A673 (cell line): ENCODE measurements around the gene SAP25. TPM values are rescaled to one million over a fixed set of nuclear protein-coding genes. Genes with fewer than 3 reads are reported as not detected.

Source experiments
- BruUV-seq: library from RNA; stranded (reverse); fragments of 400-500 nt; replicated peaks from 2 replicates; lab custom pipeline; 2021; lab: Mats Ljungman, UMichigan
- CTCF ChIA-PET: fragments of 300-600 bp; sonication (Branson Sonifier 250); formaldehyde crosslinking; loops from one replicate; lab custom pipeline; 2022; ENCODE audit warnings: antibody characterized with exemption; lab: Charles Lee
- POLR2A ChIA-PET: fragments of 300-600 bp; sonication (Branson Sonifier 250); formaldehyde crosslinking; loops from one replicate; lab custom pipeline; 2022; ENCODE audit warnings: antibody characterized with exemption; ENCODE audit not compliant: low non-redundant PET; lab: Charles Lee
- DNase-seq: peaks from one replicate; pipeline ENCODE4 v3.0.0-alpha.2; 2015; ENCODE audit warnings: low spot score
- H3K27ac ChIP-seq: fragments of 200-600 bp; sonication (generic); 2 replicates; pipeline ENCODE4 v1.5.1; 2016; ENCODE audit warnings: mixed run types, low read depth, mild to moderate bottlenecking, mixed read lengths, antibody characterized with exemption, low read length; ENCODE audit not compliant: poor library complexity, severe bottlenecking
- H3K27me3 ChIP-seq: fragments of 200-600 bp; sonication (generic); replicated peaks from 2 replicates; pipeline ENCODE4 v1.6.1; 2017; ENCODE audit warnings: mixed run types, low read depth, mild to moderate bottlenecking, mixed read lengths, antibody characterized with exemption, low read length; ENCODE audit not compliant: insufficient read depth, poor library complexity
- H3K36me3 ChIP-seq: fragments of 200-600 bp; sonication (generic); 2 replicates; pipeline ENCODE4 v1.6.1; 2016; ENCODE audit warnings: mixed run types, mild to moderate bottlenecking, mixed read lengths, antibody characterized with exemption, low read length; ENCODE audit not compliant: insufficient read depth, poor library complexity, severe bottlenecking
- H3K4me1 ChIP-seq: fragments of 200-600 bp; sonication (generic); 2 replicates; pipeline ENCODE4 v1.6.1; 2017; ENCODE audit warnings: mixed run types, mild to moderate bottlenecking, mixed read lengths, antibody characterized with exemption, low read length; ENCODE audit not compliant: insufficient read depth, poor library complexity, severe bottlenecking
- H3K4me3 ChIP-seq: fragments of 200-600 bp; sonication (generic); 2 replicates; pipeline ENCODE4 v1.5.1; 2016; ENCODE audit warnings: low read depth, mixed run types, mild to moderate bottlenecking, mixed read lengths, low read length; ENCODE audit not compliant: poor library complexity, severe bottlenecking
- H3K9me3 ChIP-seq: fragments of 200-600 bp; sonication (generic); 2 replicates; pipeline ENCODE4 v1.6.1; 2016; ENCODE audit warnings: mixed run types, low read depth, mild to moderate bottlenecking, mixed read lengths, antibody characterized with exemption, low read length; ENCODE audit not compliant: poor library complexity, severe bottlenecking
- CTCF ChIP-seq: fragments of 300-800, 200-600 bp; sonication (generic); conservative IDR thresholded peaks from 2 replicates; pipeline ENCODE4 v1.5.1; 2017; ENCODE audit warnings: low read depth, mild to moderate bottlenecking, antibody characterized with exemption, low read length, moderate library complexity, mixed read lengths
- EZH2 ChIP-seq: fragments of 200-600 bp; sonication (generic); IDR thresholded peaks from 2 replicates; pipeline ENCODE4 v1.6.1; 2017; ENCODE audit warnings: borderline replicate concordance, low read depth, mild to moderate bottlenecking, mixed read lengths, antibody characterized with exemption, low read length; ENCODE audit not compliant: poor library complexity, severe bottlenecking
- intact Hi-C: fragments of 100-400 bp; cut with micrococcal nuclease; formaldehyde crosslinking; loops from one replicate; pipeline ENCODE4 v1.10.0; 2022; ENCODE audit not compliant: unreplicated experiment
- total RNA-seq: library from RNA; stranded (reverse); gene quantifications from 2 replicates; pipeline ENCODE4 v1.2.3, GENCODE V29; 2021

Gene SAP25
- total RNA-seq, 1 experiment from 2014 or later: 1.7 TPM

DNA sequence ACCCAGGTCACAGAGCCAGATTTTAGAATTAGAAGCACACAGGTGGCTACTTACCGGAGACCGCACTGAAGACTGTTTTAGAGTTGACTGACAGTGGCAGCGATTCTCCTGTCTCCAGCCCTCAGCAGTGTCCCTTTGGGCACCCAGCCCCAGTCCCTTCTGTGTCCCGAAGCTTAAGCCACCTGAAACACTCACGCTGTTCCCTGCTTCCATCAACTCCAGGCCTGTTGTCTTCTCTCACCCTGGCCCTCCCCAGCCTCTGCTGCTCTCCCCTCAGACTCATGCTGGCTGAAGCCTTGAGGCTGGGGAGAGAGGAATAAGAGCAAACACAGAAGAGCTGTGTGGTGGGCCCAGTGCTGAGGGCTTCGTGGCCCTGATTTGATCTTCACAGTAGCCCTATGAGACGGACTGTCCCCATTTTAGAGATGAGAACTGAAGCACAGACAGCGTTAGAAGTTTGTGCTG, 10.6 kb downstream of the SAP25 start:
- POLR2A ChIA-PET: no interaction called here

GRCh38 chr7:100562195-100563099, 11.3 kb downstream of the SAP25 start:
- DNase-seq: no peak
- POLR2A ChIA-PET: no interaction called here
- intact Hi-C loops: loop anchor here (5.0 kb wide), 1 partner anchor 130 kb away; the partner anchor contains the start of gene GIGYF1
- Histone ChIP-seq H3K4me1 (no peaks in the 10 kb centered on the region), H3K36me3 (no peaks in the 10 kb centered on the region), H3K4me3 (no peak overlapping the region), H3K27ac (no peak overlapping the region), H3K27me3 (no peaks in the 10 kb centered on the region), H3K9me3 (no peaks in the 10 kb centered on the region)
- BruUV-seq: no TSS peak
- CTCF ChIA-PET: interaction anchor here (0.6 kb wide), 1 partner anchor 51 kb away, joined by 4 read pairs; no protein-coding TSS in a partner anchor
- TF ChIP-seq EZH2 (no peak), CTCF (no peak)

More for the DNA sequence above, 10.6 kb downstream of the SAP25 start:
- CTCF ChIA-PET: interaction anchor here (0.6 to 1.5 kb wide), 2 partner anchors 51 to 97 kb away, joined by 3 to 4 read pairs; no protein-coding TSS in a partner anchor
- TF ChIP-seq CTCF (no peak), EZH2 (no peak)
- no peaks in the 10 kb centered on the region for H3K4me1 ChIP-seq
- H3K4me3 ChIP-seq: no peak overlapping the region
- intact Hi-C loops: loop anchor here (5.0 kb wide), 1 partner anchor 129 kb away; the partner anchor contains the start of gene GIGYF1
- H3K27me3 ChIP-seq: no peaks in the 10 kb centered on the region
- no peak overlapping the region for H3K27ac ChIP-seq
- H3K9me3 ChIP-seq: no peaks in the 10 kb centered on the region
- no peaks in the 10 kb centered on the region for H3K36me3 ChIP-seq
- no peak for DNase-seq
- BruUV-seq: no TSS peak

DNA sequence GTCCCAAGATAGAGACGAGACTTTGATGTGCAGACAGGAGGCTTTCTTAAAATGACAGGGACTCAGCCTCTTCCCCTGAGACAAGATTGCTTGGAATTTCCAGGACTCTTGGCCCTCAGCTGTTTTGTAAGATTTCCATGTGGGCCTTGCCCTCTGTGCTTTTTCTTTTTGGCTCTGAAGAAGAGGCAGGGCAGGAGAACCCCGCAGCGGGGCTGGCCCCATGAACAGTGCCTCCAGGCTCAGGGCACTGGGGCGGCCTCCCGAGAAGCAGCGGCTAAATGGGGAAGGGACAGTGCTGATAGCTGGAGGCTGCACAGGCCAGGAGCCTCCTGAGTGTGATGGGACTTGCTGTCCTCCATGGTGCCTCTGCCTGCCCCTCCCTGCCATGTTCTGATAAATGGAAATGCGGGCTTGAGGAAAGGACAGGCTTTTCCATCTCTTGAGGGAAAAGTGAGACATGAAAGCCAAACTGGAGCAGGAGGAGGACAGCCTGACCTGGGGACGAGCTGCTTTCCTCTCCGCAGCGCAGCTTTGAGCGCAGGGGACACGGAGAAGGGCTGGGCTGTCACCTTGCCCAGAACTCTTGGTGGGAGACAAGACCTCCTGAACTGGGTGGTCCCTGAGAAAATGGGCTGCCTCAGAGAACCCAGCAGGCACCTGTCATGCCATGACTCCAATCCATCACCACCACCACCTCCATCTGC, 12.1 kb downstream of the SAP25 start:
- TF ChIP-seq CTCF (no peak), EZH2 (no peak)
- POLR2A ChIA-PET: no interaction called here
- no peak overlapping the region for H3K27ac ChIP-seq
- H3K27me3 ChIP-seq: no peaks in the 10 kb centered on the region
- intact Hi-C loops: loop anchor here (5.0 kb wide), 1 partner anchor 131 kb away; the partner anchor contains the start of gene GIGYF1
- CTCF ChIA-PET: interaction anchor here (0.6 kb wide), 1 partner anchor 86 kb away, joined by 5 read pairs; no protein-coding TSS in a partner anchor
- no peaks in the 10 kb centered on the region for H3K9me3 ChIP-seq
- no TSS peak for BruUV-seq
- no peaks in the 10 kb centered on the region for H3K4me1 ChIP-seq
- H3K36me3 ChIP-seq: no peaks in the 10 kb centered on the region
- no peak for DNase-seq
- H3K4me3 ChIP-seq: no peak overlapping the region
